Skeletal muscle satellite cell (primary cell): ENCODE measurements around the gene SLC5A1. TPM values are rescaled to one million over a fixed set of nuclear protein-coding genes. Genes with fewer than 3 reads are reported as not detected.
"Not testable (repeated sequence)": the region's sequence is repeated elsewhere in the genome, so short reads cannot be mapped to it uniquely, and the experiment has no call there.

Experiments
- H3K27me3 ChIP-seq: 2 replicates; pipeline ENCODE4 v1.7.0; 2013; ENCODE audit warnings: low read length; ENCODE audit not compliant: control insufficient read depth, insufficient read depth
- H3K36me3 ChIP-seq: 2 replicates; pipeline ENCODE4 v1.7.0; 2013; ENCODE audit warnings: mild to moderate bottlenecking, control low read depth, low read length; ENCODE audit not compliant: insufficient read depth
- H3K4me1 ChIP-seq: 2 replicates; pipeline ENCODE4 v1.7.0; 2013; ENCODE audit warnings: low read length; ENCODE audit not compliant: control insufficient read depth, insufficient read depth
- H3K4me2 ChIP-seq: 2 replicates; pipeline ENCODE4 v1.7.0; 2013; ENCODE audit warnings: mild to moderate bottlenecking, low read length
- H3K4me3 ChIP-seq: 2 replicates; pipeline ENCODE4 v1.7.0; 2013; ENCODE audit warnings: low read length
- H3K9ac ChIP-seq: 2 replicates; pipeline ENCODE4 v1.7.0; 2013; ENCODE audit warnings: mild to moderate bottlenecking, low read depth, low read length, moderate library complexity
- H3K9me3 ChIP-seq: replicated peaks from 2 replicates; pipeline ENCODE4 v1.7.0; 2013; ENCODE audit warnings: mild to moderate bottlenecking, control low read depth, low read length
- small RNA-seq: library from RNA; depleted of rRNA; stranded (forward); fragments of <200 nt; gene quantifications from one replicate; pipeline ENCODE3, GENCODE V24; 2012

The SLC5A1 gene

DNA sequence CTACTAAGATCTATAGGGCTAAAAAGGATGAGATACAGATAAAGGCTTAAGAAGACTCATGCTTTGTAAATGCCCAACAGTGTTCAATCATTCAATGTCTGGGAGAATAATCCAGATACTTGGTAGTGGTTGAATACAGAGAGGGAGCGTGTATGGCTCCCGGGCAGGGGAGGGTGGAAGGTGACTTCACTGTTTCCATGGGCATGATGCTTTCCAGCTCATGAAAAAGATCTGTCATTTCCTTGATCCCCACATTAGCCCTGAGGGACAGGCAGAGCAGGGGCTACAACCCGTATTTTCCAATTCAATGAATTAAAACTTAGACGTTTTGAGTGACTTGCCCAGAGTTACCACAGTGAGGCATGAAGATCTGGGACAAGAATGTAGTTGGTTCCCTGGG is 111.7 kb downstream of the SLC5A1 start:
- H3K4me2 ChIP-seq, H3K4me1 ChIP-seq, H3K27me3 ChIP-seq, H3K4me3 ChIP-seq, H3K36me3 ChIP-seq, H3K9ac ChIP-seq, H3K9me3 ChIP-seq: not testable (repeated sequence)

DNA sequence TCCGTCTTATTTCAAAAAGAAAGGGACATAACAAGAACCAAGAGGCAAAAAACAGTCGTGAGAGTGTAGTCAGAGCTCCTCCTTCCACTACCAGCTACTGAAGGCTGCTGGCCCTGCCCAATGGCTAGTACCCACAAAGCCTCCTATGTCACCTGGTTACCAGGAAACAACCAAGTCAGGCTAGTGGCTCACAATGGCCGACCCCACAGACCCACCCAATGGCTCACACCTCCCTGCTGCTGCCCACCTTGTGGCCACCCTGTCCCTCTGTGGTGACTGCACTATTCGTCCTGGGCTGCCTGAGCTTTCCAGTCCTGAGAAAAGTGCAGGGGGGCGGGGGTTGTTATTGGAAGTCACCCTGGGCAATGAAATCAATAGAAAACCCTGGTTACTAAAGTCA is 114.6 kb downstream of the SLC5A1 start:
- H3K4me1 ChIP-seq, H3K9me3 ChIP-seq, H3K4me3 ChIP-seq, H3K9ac ChIP-seq, H3K36me3 ChIP-seq, H3K4me2 ChIP-seq, H3K27me3 ChIP-seq: not testable (repeated sequence)

DNA sequence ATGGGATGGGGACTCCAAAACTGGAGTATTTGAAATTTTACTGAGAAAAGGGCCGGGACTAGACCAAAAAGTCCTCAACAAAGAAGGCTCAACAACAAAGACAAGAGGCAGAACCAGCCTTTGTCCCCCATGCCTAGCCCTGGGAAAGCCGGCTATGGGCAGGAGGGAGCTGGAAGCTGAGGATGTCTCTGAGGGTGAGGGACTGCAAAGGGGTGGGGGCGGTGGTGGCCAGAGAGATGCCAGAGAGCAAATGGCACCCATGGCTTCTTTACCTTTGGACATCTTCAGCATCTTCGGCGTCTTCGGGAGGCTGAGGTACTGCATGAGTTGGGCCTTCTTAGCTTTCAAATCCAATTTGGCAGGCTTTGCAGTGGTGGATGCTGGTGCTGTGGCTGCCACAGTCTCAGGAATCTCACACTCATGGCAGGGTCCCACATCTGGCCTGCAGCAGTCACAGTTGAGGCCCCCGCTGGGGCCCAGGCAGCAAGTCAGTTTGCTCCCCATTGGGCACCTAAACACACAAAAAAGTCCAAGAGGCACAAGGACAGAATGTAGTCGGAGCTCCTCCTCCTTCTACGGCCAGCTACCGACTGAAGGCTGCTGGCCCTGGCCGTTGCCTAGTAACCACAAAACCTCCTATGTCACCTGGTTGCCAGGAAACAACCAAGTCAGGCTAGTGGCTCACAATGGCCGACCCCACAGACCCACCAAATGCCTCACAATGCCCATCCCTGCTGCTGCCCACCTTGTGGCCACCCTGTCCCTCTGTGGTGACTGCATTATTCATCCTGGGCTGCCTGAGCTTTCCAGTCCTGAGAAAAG is 115.9 kb downstream of the SLC5A1 start, which contains the start of gene C22orf42:
Gene C22orf42 (minus strand): TSS at position 592 of the 822 bp plus-strand sequence. CDS start 88 bp downstream, at position 504.
- H3K27me3 ChIP-seq = peaks cover 7% of the 10 kb centered on the region
- H3K4me1 ChIP-seq = no peaks in the 10 kb centered on the region
- H3K36me3 ChIP-seq = no peaks in the 10 kb centered on the region
- no peak within 1 kb of the TSS for H3K4me3 ChIP-seq
- no peak within 1 kb of the TSS for H3K4me2 ChIP-seq
- no peaks in the 10 kb centered on the region for H3K9me3 ChIP-seq
- H3K9ac ChIP-seq = no peak within 1 kb of the TSS

DNA sequence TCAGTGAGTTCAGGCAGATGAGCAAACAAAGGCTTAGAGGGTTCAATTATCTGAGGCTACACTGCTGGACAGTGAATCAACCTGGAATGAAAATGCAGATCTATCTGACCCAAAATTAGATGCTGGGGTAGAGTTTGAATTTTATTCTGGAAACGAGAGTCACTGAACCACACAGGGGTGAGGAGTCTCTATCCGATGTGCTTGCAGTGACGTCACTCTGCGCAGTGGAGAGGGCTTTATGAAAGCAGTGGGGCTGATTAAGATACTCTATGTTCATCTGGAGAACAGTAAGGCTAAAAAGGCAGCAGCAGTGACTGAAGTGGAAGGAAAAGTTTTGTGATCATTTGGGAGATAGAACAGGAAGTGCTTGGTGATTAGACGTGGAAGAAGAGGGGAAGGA is 117.3 kb downstream of the SLC5A1 start:
- not testable (repeated sequence) for H3K9ac ChIP-seq, H3K4me3 ChIP-seq, H3K36me3 ChIP-seq, H3K4me1 ChIP-seq, H3K4me2 ChIP-seq, H3K9me3 ChIP-seq
- H3K27me3 ChIP-seq = peaks cover 11% of the 10 kb centered on the region

Small RNA genes lying within 50 kb of the gene (small RNA-seq; reads per million reads assigned to genes)
- not detected for gene AP1B1P2
